ENCODE measurements around the gene MYH8.

The MYH8 gene

DNA sequence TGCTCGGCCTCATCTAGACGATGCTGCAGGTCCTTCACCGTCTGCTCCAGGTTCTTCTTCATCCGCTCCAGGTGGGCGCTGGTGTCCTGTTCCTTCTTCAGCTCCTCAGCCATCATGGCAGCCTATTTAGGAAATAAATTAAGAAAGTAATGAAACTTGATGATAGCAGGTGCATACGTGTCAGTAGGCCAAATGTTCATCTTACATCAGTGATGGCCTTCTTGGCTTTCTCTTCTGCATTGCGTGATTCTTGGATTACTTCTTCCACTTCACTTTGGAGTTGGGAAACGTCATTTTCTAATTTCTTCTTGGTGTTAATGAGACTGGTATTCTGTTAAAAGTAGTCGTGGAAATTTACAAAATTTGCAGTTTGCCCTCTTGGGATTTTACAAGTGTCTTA, 28.9 kb downstream of the MYH8 start:
- Histone ChIP-seq H3K9me3 (ENCODE audit: control insufficient read depth, low read length) (no peaks in the 10 kb centered on the region), H3K4me1 (no peaks in the 10 kb centered on the region), H3K4me2 (ENCODE audit: low read length) (no peak overlapping the region), H2AFZ (no peak overlapping the region), H3K27me3 (ENCODE audit: control insufficient read depth, insufficient read depth, low read length) (no peaks in the 10 kb centered on the region), H3K79me2 (no peaks in the 10 kb centered on the region), H3K27ac (no peak overlapping the region), H3K4me3 (ENCODE audit: low read depth, low read length) (no peak overlapping the region), H3K36me3 (ENCODE audit: control insufficient read depth, insufficient read depth, low read length) (no peaks in the 10 kb centered on the region), H3K9ac (no peak overlapping the region)
- TF ChIP-seq, protein P1, sequence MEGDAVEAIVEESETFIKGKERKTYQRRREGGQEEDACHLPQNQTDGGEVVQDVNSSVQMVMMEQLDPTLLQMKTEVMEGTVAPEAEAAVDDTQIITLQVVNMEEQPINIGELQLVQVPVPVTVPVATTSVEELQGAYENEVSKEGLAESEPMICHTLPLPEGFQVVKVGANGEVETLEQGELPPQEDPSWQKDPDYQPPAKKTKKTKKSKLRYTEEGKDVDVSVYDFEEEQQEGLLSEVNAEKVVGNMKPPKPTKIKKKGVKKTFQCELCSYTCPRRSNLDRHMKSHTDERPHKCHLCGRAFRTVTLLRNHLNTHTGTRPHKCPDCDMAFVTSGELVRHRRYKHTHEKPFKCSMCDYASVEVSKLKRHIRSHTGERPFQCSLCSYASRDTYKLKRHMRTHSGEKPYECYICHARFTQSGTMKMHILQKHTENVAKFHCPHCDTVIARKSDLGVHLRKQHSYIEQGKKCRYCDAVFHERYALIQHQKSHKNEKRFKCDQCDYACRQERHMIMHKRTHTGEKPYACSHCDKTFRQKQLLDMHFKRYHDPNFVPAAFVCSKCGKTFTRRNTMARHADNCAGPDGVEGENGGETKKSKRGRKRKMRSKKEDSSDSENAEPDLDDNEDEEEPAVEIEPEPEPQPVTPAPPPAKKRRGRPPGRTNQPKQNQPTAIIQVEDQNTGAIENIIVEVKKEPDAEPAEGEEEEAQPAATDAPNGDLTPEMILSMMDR (IDR thresholded peaks at IDR 0.05) = no peak

DNA sequence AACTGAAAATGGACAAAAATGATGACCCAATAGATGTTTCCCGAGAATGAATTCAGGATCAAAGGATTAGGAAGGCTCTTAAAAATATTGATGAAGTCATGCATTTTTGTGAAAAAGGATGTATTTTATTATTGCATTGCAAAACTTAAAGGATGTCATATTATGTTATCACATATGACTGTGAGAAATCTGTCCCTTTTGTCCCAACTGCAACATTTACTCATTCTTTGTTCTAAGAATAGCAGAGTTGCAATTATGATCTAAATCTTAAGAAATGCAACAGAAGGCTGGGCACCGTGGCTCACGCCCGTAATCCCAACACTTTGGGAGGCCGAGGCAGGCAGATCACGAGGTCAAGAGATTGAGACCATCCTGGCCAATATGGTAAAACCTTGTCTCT, 35.9 kb downstream of the MYH8 start:
- Histone ChIP-seq H3K9me3 (ENCODE audit: control insufficient read depth, low read length) (no peaks in the 10 kb centered on the region), H3K79me2 (no peaks in the 10 kb centered on the region), H3K27me3 (ENCODE audit: control insufficient read depth, insufficient read depth, low read length) (no peaks in the 10 kb centered on the region), H3K27ac (no peak overlapping the region), H3K4me3 (ENCODE audit: low read depth, low read length) (no peak overlapping the region), H3K4me1 (no peaks in the 10 kb centered on the region), H3K9ac (no peak overlapping the region), H3K36me3 (ENCODE audit: control insufficient read depth, insufficient read depth, low read length) (no peaks in the 10 kb centered on the region), H3K4me2 (ENCODE audit: low read length) (no peak overlapping the region), H2AFZ (no peak overlapping the region)
- TF ChIP-seq, protein P1 (IDR thresholded peaks at IDR 0.05) = no peak

DNA sequence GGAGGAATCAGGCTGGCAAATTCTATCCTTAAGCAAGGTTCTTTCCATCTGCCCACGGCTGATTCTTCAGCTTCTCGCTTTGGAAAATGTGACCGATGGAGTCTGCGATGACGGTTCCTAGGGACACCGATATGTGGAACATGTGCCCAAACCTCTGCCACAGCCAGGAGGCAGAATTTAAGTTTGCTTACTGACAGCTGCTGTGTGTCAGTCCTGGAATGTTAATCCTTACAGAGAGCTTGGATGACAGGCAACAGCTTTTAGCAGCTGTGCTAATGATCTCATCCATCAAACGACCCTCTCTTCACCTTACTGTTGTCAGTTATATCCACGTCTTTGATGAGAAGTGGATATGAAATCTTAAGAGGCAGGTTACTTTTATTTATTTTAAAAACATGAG, 37.6 kb downstream of the MYH8 start:
- no peak overlapping the region for H3K4me2 ChIP-seq (ENCODE audit: low read length)
- TF ChIP-seq, protein P1 (IDR thresholded peaks at IDR 0.05) = no peak

DNA sequence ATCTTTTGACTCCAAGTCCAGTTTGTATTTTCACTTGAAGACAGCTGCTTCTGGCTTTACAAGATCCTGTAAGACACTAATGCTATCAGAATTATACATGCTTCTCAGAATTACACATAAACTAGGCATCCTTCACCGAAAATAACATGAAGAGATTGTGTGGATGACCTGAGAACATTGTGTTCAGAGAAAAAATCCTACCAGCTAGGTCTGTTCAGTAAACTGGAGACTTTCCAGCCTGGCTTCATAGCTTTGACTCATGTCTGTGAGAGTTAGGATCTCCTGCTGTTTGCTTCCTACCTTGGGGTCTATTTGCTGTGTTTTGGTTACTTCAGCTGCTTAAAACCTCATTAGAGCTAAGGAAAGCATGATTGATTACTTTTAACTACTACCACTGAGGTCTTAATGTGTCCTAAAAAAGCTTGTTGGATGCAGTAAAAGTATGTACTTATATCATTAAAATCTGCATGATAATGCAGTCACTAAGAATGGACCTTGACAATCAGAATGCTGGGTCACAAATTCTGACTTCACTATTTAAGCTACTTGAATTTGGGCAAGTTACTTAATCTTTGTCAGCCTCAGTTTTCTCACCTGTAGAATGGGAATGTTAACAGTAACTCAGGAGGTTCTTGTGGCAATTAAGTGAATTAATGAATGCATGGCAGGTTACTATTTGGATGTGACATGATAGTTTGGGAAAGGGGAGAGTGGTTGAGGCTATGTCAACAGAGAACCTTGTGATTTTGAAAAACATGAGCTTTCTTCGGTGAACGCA, 40.9 kb downstream of the MYH8 start:
- Histone ChIP-seq H3K4me1 (no peaks in the 10 kb centered on the region), H3K27ac (no peak overlapping the region), H3K9ac (no peak overlapping the region), H3K36me3 (ENCODE audit: control insufficient read depth, insufficient read depth, low read length) (no peaks in the 10 kb centered on the region), H3K79me2 (no peaks in the 10 kb centered on the region), H3K9me3 (ENCODE audit: control insufficient read depth, low read length) (no peaks in the 10 kb centered on the region), H3K4me2 (ENCODE audit: low read length) (no peak overlapping the region), H2AFZ (no peak overlapping the region), H3K27me3 (ENCODE audit: control insufficient read depth, insufficient read depth, low read length) (no peaks in the 10 kb centered on the region), H3K4me3 (ENCODE audit: low read depth, low read length) (no peak overlapping the region)
- TF ChIP-seq, protein P1 (IDR thresholded peaks at IDR 0.05) = no peak

More for the DNA sequence above, 37.6 kb downstream of the MYH8 start:
- H3K4me1 ChIP-seq = no peaks in the 10 kb centered on the region
- H3K9me3 ChIP-seq (ENCODE audit: control insufficient read depth, low read length) = no peaks in the 10 kb centered on the region
- no peak overlapping the region for H3K4me3 ChIP-seq (ENCODE audit: low read depth, low read length)
- H3K36me3 ChIP-seq (ENCODE audit: control insufficient read depth, insufficient read depth, low read length) = no peaks in the 10 kb centered on the region
- no peaks in the 10 kb centered on the region for H3K79me2 ChIP-seq
- no peak overlapping the region for H2AFZ ChIP-seq
- no peak overlapping the region for H3K9ac ChIP-seq
- no peaks in the 10 kb centered on the region for H3K27me3 ChIP-seq (ENCODE audit: control insufficient read depth, insufficient read depth, low read length)
- no peak overlapping the region for H3K27ac ChIP-seq

DNA sequence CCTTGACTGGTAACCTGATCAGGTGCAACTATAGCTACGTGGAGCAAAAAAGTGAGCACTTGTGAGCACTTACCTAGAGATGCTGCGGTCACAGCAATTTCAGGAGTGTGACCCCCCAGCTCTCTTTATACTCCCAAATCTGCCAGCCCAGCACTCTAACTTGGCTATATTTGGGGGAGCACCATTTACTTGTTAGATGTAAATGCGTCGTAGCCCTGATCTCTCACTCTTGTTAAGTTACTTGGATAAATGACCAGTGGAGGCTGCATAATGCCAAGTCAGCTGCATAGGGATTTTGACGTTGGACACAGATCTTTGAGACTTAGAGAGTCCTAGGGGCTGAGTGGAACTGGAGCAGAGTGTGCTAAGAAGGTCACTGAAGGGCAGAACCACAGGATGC, 48.8 kb downstream of the MYH8 start, which contains the start of gene MYH13:
MYH13 (minus strand) TSS at position 101 of the 400 bp plus-strand sequence. CDS start 8,476 bp downstream, outside the sequence.
- H3K4me1 ChIP-seq = no peaks in the 10 kb centered on the region
- TF ChIP-seq, protein P1 (IDR thresholded peaks at IDR 0.05) = no peak
- H3K4me3 ChIP-seq (ENCODE audit: low read depth, low read length) = no peak within 1 kb of the TSS
- H3K27me3 ChIP-seq (ENCODE audit: control insufficient read depth, insufficient read depth, low read length) = no peaks in the 10 kb centered on the region
- no peak within 1 kb of the TSS for H2AFZ ChIP-seq
- no peak within 1 kb of the TSS for H3K4me2 ChIP-seq (ENCODE audit: low read length)
- no peak within 1 kb of the TSS for H3K27ac ChIP-seq
- H3K79me2 ChIP-seq = no peaks in the 10 kb centered on the region
- no peak within 1 kb of the TSS for H3K9ac ChIP-seq
- no peaks in the 10 kb centered on the region for H3K9me3 ChIP-seq (ENCODE audit: control insufficient read depth, low read length)
- no peaks in the 10 kb centered on the region for H3K36me3 ChIP-seq (ENCODE audit: control insufficient read depth, insufficient read depth, low read length)

Data from parathyroid adenoma (tissue), 2 donors.